ENCODE results near the gene DNAJB9.

Gene DNAJB9

DNA sequence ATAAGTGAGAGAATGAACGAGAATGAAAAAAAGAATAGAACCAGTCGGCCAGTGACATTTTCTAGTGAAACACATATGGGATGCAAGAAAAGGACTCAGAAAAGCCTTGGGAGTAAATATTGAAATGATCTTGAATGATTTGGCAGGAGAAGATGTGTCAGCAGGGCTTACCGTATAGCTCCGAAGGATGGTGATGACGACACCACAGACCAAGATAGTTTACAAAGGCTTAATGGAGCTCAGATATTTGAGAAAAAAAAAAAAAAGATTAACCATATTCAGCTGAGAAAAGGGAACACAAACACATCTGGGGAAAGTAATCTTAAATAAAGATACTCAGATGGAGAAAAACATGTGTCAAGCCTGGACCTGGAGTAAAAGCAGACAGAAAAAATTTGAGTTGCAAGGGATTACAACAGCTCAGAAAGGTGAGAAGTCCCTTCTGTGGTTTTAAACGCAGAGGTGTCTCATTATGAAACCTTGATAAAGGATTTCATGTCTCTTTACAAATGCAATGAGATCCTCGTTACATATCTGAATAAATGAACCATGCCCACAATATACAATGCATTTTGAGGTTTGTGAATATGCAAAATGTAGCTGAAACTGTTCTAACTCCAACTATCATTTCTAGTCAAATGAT, 36.0 kb downstream of the DNAJB9 start:
- no peak for DNase-seq (ENCODE audit: low read depth in 2 of 2)

DNA sequence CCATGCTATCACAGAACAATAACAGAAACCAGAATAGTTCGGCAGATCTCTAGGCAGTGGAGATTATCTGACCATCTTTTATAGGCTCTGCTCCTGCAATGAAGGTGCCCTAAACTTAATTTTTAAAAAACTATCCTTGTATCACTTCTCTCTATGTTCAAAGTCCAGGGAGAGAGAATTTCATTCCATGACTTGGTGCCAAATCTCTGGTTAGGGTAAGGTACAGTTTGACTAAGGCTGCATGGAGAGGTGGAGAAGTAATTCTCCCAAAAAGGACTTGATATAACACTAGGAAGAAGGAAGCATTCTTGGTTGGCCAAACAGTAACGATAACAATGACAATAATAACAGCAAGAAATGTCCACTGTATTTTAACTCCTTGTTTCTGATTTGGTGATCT, 40.0 kb downstream of the DNAJB9 start:
- DNase-seq (ENCODE audit: low read depth in 2 of 2): no peak

DNA sequence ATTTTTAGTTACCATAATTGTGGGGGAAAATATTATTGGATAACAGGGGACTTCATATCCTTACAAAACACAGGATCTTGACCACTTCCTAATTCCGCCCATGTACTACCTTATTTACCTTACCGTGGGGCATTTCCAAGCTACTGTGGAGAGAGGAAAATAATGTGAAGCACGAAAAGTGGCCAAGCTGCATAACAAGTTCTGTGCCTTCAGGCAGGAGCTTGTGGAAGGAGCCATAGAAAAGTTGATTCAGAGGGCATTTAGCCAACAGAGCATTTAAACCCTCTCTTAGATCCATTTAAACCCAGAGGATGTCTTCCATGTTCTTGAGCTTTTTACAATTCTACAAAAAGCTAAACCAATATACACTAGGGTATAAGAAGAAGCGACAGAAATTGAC, 41.6 kb downstream of the DNAJB9 start:
- DNase-seq (ENCODE audit: low read depth in 2 of 2): no peak

DNA sequence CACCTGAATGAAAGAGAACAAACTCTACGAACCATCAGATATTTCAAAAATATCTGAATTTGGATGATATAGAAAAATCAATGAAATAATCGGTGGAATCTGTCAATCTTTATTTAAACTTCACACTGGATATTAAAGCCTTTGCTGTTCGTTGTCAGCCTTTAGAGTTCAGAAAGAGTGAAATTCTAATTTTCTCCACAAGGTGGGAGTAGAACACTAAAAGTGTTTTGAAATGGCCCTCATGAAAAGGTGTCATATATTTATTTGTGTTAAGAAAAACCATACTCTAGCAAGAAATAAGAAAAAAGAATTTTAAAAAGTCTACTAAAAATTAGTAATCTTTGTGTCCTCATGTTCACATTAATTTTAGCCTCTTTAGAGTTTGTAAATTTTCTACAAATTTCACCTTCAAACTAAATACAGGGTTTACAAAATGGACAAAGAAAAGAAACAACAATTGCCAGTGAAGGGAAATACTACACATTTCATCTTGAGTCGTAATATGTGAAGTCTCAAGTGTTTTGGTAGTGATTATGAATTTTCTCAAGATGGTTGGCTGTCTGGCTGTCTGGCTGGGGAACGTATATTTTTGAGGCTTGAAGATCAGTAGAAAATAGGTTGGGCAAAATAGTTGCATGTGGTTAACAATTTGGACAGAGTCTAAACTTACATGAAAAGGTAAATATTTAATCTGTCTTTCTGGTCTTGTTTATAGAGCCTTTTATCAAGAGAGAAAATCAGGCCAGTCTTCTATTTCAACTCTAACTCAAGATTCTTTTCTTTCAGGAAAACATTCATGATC, 43.7 kb downstream of the DNAJB9 start:
- DNase-seq (ENCODE audit: low read depth in 2 of 2): peak; percentile 20 to 21

DNA sequence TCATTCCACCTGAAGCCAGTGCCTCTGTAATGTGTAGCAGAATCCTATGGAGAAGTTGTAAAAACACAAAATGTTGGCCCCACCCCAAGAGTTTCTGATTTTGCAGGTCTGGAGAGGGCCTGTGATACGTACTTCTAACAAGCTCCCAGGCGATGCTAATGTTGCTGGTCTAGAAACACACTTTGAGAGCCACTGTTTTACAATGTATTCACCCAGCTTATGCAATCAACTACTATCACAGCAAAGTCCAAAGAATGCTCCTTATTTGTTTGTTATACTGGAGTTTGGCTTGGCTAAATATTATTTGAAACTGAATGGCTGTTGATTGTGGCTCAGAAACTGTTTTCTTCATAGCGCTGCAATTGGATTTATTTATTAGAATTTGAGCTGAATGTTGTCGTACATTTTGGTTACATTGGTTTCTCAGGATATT, 44.3 kb downstream of the DNAJB9 start:
- no peak for DNase-seq (ENCODE audit: low read depth in 2 of 2)

DNA sequence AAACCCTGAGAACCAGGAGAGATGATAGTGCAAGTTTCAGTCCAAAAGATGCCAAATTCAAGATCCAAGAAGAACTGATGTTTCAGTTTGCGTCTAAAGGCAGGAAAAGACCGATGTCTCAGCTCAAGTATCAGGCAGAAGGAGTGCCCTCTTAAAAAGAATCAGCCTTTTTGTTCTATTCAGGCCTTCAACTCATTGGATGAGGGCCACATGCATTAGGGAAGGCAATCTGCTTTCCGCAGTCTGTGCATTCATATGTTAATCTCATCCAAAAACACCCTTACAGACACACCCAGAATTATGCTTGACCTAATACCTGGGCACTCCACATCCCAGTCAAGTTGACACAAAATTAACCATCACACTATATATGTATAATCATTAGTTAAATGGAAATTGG, 45.2 kb downstream of the DNAJB9 start:
- DNase-seq (ENCODE audit: low read depth in 2 of 2): no peak

DNA sequence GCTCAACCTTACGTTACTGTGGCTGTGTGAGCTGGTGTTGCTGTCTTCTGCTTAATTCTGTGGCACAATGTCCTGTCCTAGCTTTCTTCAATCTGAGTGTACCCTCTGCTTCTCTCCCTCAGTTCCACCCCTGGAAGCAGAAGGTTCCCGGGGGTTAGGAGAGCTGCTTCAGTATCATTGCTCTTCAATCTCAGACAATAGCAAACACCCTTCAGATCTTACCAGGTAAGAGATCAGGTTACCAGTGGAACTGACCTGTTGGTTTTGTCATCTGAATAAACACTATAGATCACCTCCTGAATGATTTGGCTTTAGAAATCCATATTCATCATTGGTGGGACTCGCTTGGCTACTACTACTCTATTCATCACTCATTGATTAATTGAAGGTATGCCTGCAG, 48.4 kb downstream of the DNAJB9 start:
- no peak for DNase-seq (ENCODE audit: low read depth in 2 of 2)

DNA sequence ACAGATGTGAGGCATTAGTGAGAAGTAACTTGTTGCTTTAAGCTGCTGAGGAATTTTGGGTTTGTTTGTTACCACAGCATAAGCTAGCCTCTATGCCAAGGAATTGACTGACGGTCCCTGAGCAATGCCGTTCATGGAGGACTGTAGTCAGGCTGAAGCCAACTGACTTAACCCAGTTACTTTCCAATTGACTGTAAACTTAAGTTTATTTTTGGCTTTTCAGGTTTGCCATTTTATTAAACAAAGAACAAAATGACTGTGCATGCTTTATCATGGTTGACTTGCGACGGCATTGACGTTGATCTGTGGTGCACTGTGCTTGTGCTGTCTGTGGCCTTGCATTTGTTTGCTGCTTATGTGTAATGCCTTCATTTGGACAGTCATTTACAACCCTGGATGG, 53.5 kb downstream of the DNAJB9 start:
- no peak for DNase-seq (ENCODE audit: low read depth in 2 of 2)
